ENCODE measurements around the gene PRRX2.

The PRRX2 gene

GRCh38 chr9:129682381-129682780 is 16.9 kb downstream of the PRRX2 start:
- no peak for DNase-seq

GRCh38 chr9:129685220-129685932 is 19.9 kb downstream of the PRRX2 start:
- no peak for DNase-seq

GRCh38 chr9:129685933-129686259 is 20.4 kb downstream of the PRRX2 start:
- DNase-seq: no peak

- no peak for DNase-seq
Measured at GRCh38 chr9:129686736-129687135, 21.3 kb downstream of the PRRX2 start.

GRCh38 chr9:129687391-129687790 is 21.9 kb downstream of the PRRX2 start:
- no peak for DNase-seq

GRCh38 chr9:129688285-129689043 is 23.0 kb downstream of the PRRX2 start:
- no peak for DNase-seq

- no peak for DNase-seq
Measured at GRCh38 chr9:129692534-129692933, 27.1 kb downstream of the PRRX2 start.

- DNase-seq: no peak
Measured at GRCh38 chr9:129693741-129694140, 28.3 kb downstream of the PRRX2 start.

- no peak for DNase-seq
Measured at GRCh38 chr9:129694243-129694646, 28.8 kb downstream of the PRRX2 start.

GRCh38 chr9:129695870-129696269 is 30.4 kb downstream of the PRRX2 start:
- DNase-seq: no peak

GRCh38 chr9:129696944-129697655 is 31.7 kb downstream of the PRRX2 start:
- no peak for DNase-seq

GRCh38 chr9:129697656-129698253 is 32.3 kb downstream of the PRRX2 start:
- no peak for DNase-seq

- DNase-seq: no peak
Measured at GRCh38 chr9:129698254-129698757, 32.9 kb downstream of the PRRX2 start.

GRCh38 chr9:129701054-129701453 is 35.6 kb downstream of the PRRX2 start:
- no peak for DNase-seq

GRCh38 chr9:129701549-129701948 is 36.1 kb downstream of the PRRX2 start:
- DNase-seq: no peak

GRCh38 chr9:129702589-129703520 is 37.4 kb downstream of the PRRX2 start:
- DNase-seq: no peak

GRCh38 chr9:129703667-129704355 is 38.4 kb downstream of the PRRX2 start:
- DNase-seq: no peak

GRCh38 chr9:129704807-129705206 is 39.4 kb downstream of the PRRX2 start:
- no peak for DNase-seq

- DNase-seq: no peak
Measured at GRCh38 chr9:129708793-129709192, 43.3 kb downstream of the PRRX2 start.

- no peak for DNase-seq
Measured at GRCh38 chr9:129709438-129710168, 44.2 kb downstream of the PRRX2 start.

- DNase-seq: no peak
Measured at GRCh38 chr9:129710169-129710453, 44.7 kb downstream of the PRRX2 start.
